Measurements from ENCODE around the gene BACH2. TPM values are rescaled to one million over a fixed set of nuclear protein-coding genes. Genes with fewer than 3 reads are reported as not detected.

BACH2 gene
- polyA plus RNA-seq, 1 of the 3 experiments (the other 2 are of a cell fraction): 0.46 TPM

- TF ChIP-seq CHD2 (IDR thresholded peaks at IDR 0.05; ENCODE audit: low read length, partially characterized antibody): no peak
- TF ChIP-seq IRF3 (IDR thresholded peaks at IDR 0.05; ENCODE audit: low read depth, low read length): no peak
- no peak for TF ChIP-seq FOXM1 (IDR thresholded peaks at IDR 0.05; ENCODE audit: low read depth)
- no peak for TF ChIP-seq NFIC (IDR thresholded peaks at IDR 0.05; ENCODE audit: borderline replicate concordance)
- no peak for TF ChIP-seq FOXJ3 (CRISPR knock-in tag; IDR thresholded peaks at IDR 0.05)
- TF ChIP-seq EP300 (IDR thresholded peaks at IDR 0.05; ENCODE audit: borderline replicate concordance in 1 of 2, low read depth in 1 of 2, low read length in 1 of 2): no peak
- TF ChIP-seq YY1 (IDR thresholded peaks at IDR 0.05; ENCODE audit: low read depth): no peak
- no peak for TF ChIP-seq PBX3 (IDR thresholded peaks at IDR 0.05)
- no peak for TF ChIP-seq JUND (IDR thresholded peaks at IDR 0.05)
- TF ChIP-seq TEAD4 (IDR thresholded peaks at IDR 0.05; ENCODE audit: borderline replicate concordance, insufficient read depth): no peak
- no peak for TF ChIP-seq GABPA (IDR thresholded peaks at IDR 0.05; ENCODE audit: low read depth)
- TF ChIP-seq RXRA (IDR thresholded peaks at IDR 0.05; ENCODE audit: borderline replicate concordance, low read depth): no peak
- TF ChIP-seq USF2 (IDR thresholded peaks at IDR 0.05; ENCODE audit: borderline replicate concordance, low read depth, low read length): no peak
- no peak for TF ChIP-seq CTCF (IDR thresholded peaks at IDR 0.05)
- no peak for TF ChIP-seq USF1 (IDR thresholded peaks at IDR 0.05; ENCODE audit: borderline replicate concordance, low read depth)
- no peak for TF ChIP-seq TAF1 (IDR thresholded peaks at IDR 0.05; ENCODE audit: borderline replicate concordance, low read depth, low read length)
- TF ChIP-seq MAX (IDR thresholded peaks at IDR 0.05; ENCODE audit: low read depth): no peak
- no peak for TF ChIP-seq RCOR1 (IDR thresholded peaks at IDR 0.05; ENCODE audit: low read length)
- Histone ChIP-seq H3K4me1 (ENCODE audit: control insufficient read depth in 1 of 2, insufficient read depth in 2 of 2, low read depth in 1 of 2, low read length in 1 of 2) (no peaks in the 10 kb centered on the region; a peak in 1 of 4 replicates), H4K20me1 (ENCODE audit: insufficient read depth) (no peaks in the 10 kb centered on the region), H3K4me3 (ENCODE audit: low read depth in 2 of 2, low read length in 1 of 2) (no peak overlapping the region), H3K4me2 (no peak overlapping the region), H3K36me3 (replicated peaks in 1 of 2; ENCODE audit: control insufficient read depth in 1 of 2, insufficient read depth in 2 of 2, low read length in 1 of 2) (no peaks in the 10 kb centered on the region), H2AFZ (ENCODE audit: low read depth) (no peak overlapping the region), H3F3A (replicated peaks; ENCODE audit: insufficient read depth) (no peaks in the 10 kb centered on the region), H3K27ac (ENCODE audit: low read depth in 2 of 2, low read length in 1 of 2) (no peak overlapping the region), H3K9me2 (no peaks in the 10 kb centered on the region), H3K27me3 (ENCODE audit: insufficient read depth) (no peaks in the 10 kb centered on the region), H3K79me2 (ENCODE audit: insufficient read depth) (no peaks in the 10 kb centered on the region), H3K9me3 (no peaks in the 10 kb centered on the region), H3K9ac (no peak overlapping the region)
- DNase-seq: no peak
- ChIA-PET POLR2A (no interaction called here), CTCF (interaction anchor here (2.8 kb wide), 1 partner anchor 19 kb away, joined by 9 read pairs; no protein-coding TSS in a partner anchor)
- 81% methylated on average over 6 of the region's 6 CpGs for WGBS (ENCODE audit: low lambda C conversion rate)
Measured at GRCh38 chr6:89959883-89960282, 336.8 kb downstream of the BACH2 start.

Data from SK-N-SH (cell line).